GM12878 (cell line): ENCODE results near the gene GIGYF1. TPM values are rescaled to one million over a fixed set of nuclear protein-coding genes. Genes with fewer than 3 reads are reported as not detected.

Experiments
- ATF7 ChIP-seq: fragments of 450-650 bp; IDR thresholded peaks from 2 replicates; pipeline ENCODE4 v1.6.1; 2016; ENCODE audit warnings: low read depth, mild to moderate bottlenecking
- BCL11A ChIP-seq: IDR thresholded peaks from 2 replicates; pipeline ENCODE4 v1.6.1; 2011; ENCODE audit warnings: low read depth, low read length
- CREB1 ChIP-seq: IDR thresholded peaks from 2 replicates; pipeline ENCODE4 v1.6.1; 2012; ENCODE audit warnings: low read depth, mild to moderate bottlenecking, inconsistent platforms
- CREM ChIP-seq: IDR thresholded peaks from 2 replicates; pipeline ENCODE4 v1.6.1; 2014; ENCODE audit warnings: antibody characterized with exemption, low read depth
- EED ChIP-seq: sonication (generic); IDR thresholded peaks from 2 replicates; pipeline ENCODE4 v1.6.1; 2016; ENCODE audit warnings: antibody characterized with exemption, low read depth
- EGR1 ChIP-seq, 2 experiments: IDR thresholded peaks; 1 replicate in 1 of 2; 2 replicates in 1 of 2; pipeline ENCODE4 v1.6.1; 2011 to 2012; ENCODE audit warnings: low read depth in 2 of 2, low read length in 2 of 2, borderline replicate concordance in 1 of 2, mild to moderate bottlenecking in 1 of 2, moderate library complexity in 1 of 2
- ETV6 ChIP-seq, 2 experiments: fragments of 450-650 bp in 1 of 2; IDR thresholded peaks in 1 of 2; conservative IDR thresholded peaks in 1 of 2; 2 replicates each; pipeline ENCODE4 v1.6.1; 2014; ENCODE audit warnings: antibody characterized with exemption in 1 of 2, borderline replicate concordance in 1 of 2, low read depth in 1 of 2, mild to moderate bottlenecking in 1 of 2, moderate library complexity in 1 of 2
- FOXK2 ChIP-seq: fragments of 450-650 bp; IDR thresholded peaks from 2 replicates; pipeline ENCODE4 v1.6.1; 2017; ENCODE audit warnings: mild to moderate bottlenecking, moderate library complexity
- FOXM1 ChIP-seq: IDR thresholded peaks from 2 replicates; pipeline ENCODE4 v1.6.1; 2012; ENCODE audit warnings: low read depth, mild to moderate bottlenecking, inconsistent platforms, low read length, moderate library complexity
- HDGF ChIP-seq: fragments of 450-650 bp; IDR thresholded peaks from 2 replicates; pipeline ENCODE4 v1.6.1; 2016; ENCODE audit warnings: antibody characterized with exemption
- IKZF1 ChIP-seq: fragments of 450-650 bp; conservative IDR thresholded peaks from 2 replicates; pipeline ENCODE4 v1.6.1; 2017; ENCODE audit warnings: antibody characterized with exemption, mild to moderate bottlenecking
- KLF5 ChIP-seq: fragments of 450-650 bp; IDR thresholded peaks from 2 replicates; pipeline ENCODE4 v1.6.1; 2014; ENCODE audit warnings: mild to moderate bottlenecking; ENCODE audit not compliant: partially characterized antibody
- MXI1 ChIP-seq: fragments of 150-350 bp; IDR thresholded peaks from 2 replicates; pipeline ENCODE4 v1.6.1; 2011; ENCODE audit warnings: low read depth, mild to moderate bottlenecking, inconsistent platforms, low read length, improper control_type of control experiment
- MYC ChIP-seq: IDR thresholded peaks from 2 replicates; pipeline ENCODE4 v1.6.1; 2011; ENCODE audit warnings: mild to moderate bottlenecking, low read length, moderate library complexity, inconsistent platforms; ENCODE audit not compliant: insufficient read depth, insufficient replicate concordance, insufficient read length, severe bottlenecking
- NBN ChIP-seq: fragments of 450-650 bp; IDR thresholded peaks from 2 replicates; pipeline ENCODE4 v1.6.1; 2016
- NFXL1 ChIP-seq: fragments of 450-650 bp; IDR thresholded peaks from 2 replicates; pipeline ENCODE4 v1.6.1; 2017; ENCODE audit warnings: antibody characterized with exemption, mild to moderate bottlenecking, borderline replicate concordance
- PML ChIP-seq: IDR thresholded peaks from 2 replicates; pipeline ENCODE4 v1.6.1; 2012; ENCODE audit warnings: low read length, inconsistent platforms
- POLR2AphosphoS5 ChIP-seq: IDR thresholded peaks from 2 replicates; pipeline ENCODE4 v1.6.1; 2011; ENCODE audit warnings: mild to moderate bottlenecking, low read length, inconsistent platforms
- RUNX3 ChIP-seq: IDR thresholded peaks from 2 replicates; pipeline ENCODE4 v1.6.1; 2012; ENCODE audit warnings: low read length, inconsistent platforms
- SKIL ChIP-seq: fragments of 450-650 bp; IDR thresholded peaks from 2 replicates; pipeline ENCODE4 v1.6.1; 2017; ENCODE audit warnings: mild to moderate bottlenecking, low read depth, inconsistent platforms; ENCODE audit not compliant: poor library complexity, severe bottlenecking
- SP1 ChIP-seq: IDR thresholded peaks from one replicate; pipeline ENCODE4 v1.6.1; 2011; ENCODE audit warnings: low read depth, low read length
- SREBF1 ChIP-seq: IDR thresholded peaks from 2 replicates; pipeline ENCODE4 v1.6.1; 2012; ENCODE audit warnings: mild to moderate bottlenecking, low read length
- SUPT20H ChIP-seq: IDR thresholded peaks from 2 replicates; pipeline ENCODE4 v1.6.1; 2011; ENCODE audit warnings: low read depth, mild to moderate bottlenecking, low read length, moderate library complexity, borderline replicate concordance; ENCODE audit not compliant: control insufficient read depth
- TAF1 ChIP-seq: IDR thresholded peaks from 2 replicates; pipeline ENCODE4 v1.6.1; 2011; ENCODE audit warnings: mild to moderate bottlenecking, low read depth, low read length, borderline replicate concordance
- ZNF207 ChIP-seq: fragments of 450-650 bp; IDR thresholded peaks from 2 replicates; pipeline ENCODE4 v1.6.1; 2014; ENCODE audit warnings: antibody characterized with exemption, mild to moderate bottlenecking, borderline replicate concordance
- ZNF24 ChIP-seq: fragments of 450-650 bp; IDR thresholded peaks from 2 replicates; pipeline ENCODE4 v1.6.1; 2017; ENCODE audit warnings: antibody characterized with exemption, mild to moderate bottlenecking
- polyA plus RNA-seq, 11 experiments: library from polyadenylated mRNA; depleted of rRNA in 4 of 11; unstranded in 6 of 11; stranded (reverse) in 5 of 11; fragments of >200 nt; fragmentation: Nextera tagmentation in 4 of 11; fragmentation: Illumina TruSeq in 1 of 11; extraction: Ambion mirVana in 4 of 11; extraction: Trizol in 1 of 11; gene quantifications; 1 replicate in 1 of 11; 2 replicates in 10 of 11; pipeline versions ENCODE4 v1.2.1 to v1.2.3, GENCODE V29; 2011 to 2016; ENCODE audit warnings: inconsistent platforms in 2 of 11, missing spikeins in 2 of 11, low read depth in 1 of 11
- total RNA-seq, 4 experiments: library from RNA; depleted of rRNA in 3 of 4; stranded (reverse); fragments of >200 nt in 3 of 4; fragmentation: Illumina TruSeq in 1 of 4; extraction: Trizol in 1 of 4; gene quantifications; 2 replicates each; pipeline versions ENCODE4 v1.2.1 to v1.2.3, GENCODE V29; 2013 to 2021
- TF ChIP-seq, protein P1 (sequence below): fragments of 450-650 bp; IDR thresholded peaks from 2 replicates; pipeline ENCODE4 v1.6.1; 2016; ENCODE audit warnings: mild to moderate bottlenecking
- TF ChIP-seq, protein P2 (sequence below): fragments of 450-650 bp; IDR thresholded peaks from 2 replicates; pipeline ENCODE4 v1.6.1; 2017; ENCODE audit warnings: low read depth, mild to moderate bottlenecking, moderate library complexity

The GIGYF1 gene
- total and polyA plus RNA-seq, 10 of the 15 experiments (the other 5 are each of a cell fraction or from before 2014, with no cell fraction given), result 0.31 to 47.2 (median 9.9) TPM

DNA sequence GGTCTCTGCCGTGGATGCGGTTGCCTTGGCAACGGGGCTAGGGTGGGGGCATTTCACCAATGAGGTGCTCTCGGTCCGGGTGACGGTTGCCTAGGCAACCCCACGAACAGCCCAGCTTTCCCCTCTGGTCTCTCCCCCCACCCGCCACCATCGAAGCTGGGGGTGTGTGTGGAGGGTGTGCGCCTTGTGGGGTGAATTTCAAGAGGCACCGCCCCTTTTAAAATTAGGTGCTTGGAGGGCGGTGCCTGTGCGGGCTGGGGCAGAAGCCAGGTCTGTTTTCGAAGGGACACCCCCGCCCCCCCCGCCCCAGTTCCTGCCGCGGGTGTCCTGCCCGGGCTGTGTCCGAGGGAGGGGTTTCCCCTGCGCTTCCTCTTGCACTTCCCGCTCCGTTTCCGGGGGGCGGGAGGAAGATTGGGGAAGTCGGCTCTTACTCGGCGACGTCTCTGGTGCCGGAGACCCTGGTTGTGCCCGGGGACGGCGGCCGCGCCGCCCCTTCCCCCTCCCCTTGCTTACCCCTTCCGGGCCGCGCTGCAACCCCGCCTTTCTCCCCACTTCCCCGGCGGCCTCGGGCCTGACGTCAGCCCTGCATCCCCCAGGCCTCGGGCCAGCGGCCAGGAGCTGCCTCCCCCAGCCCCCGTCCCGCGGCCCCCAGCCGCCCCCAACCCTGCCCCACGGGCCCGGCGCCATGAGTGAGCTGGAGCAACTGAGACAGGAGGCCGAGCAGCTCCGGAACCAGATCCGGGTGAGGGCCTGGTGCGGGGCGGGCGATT, 18.3 kb downstream of the GIGYF1 start (continued):
- TF ChIP-seq POLR2AphosphoS5 (no peak), CREB1 (peak; percentile 54), HDGF (peak; percentile 80), SUPT20H (no peak), FOXK2 (no peak), NBN (peak; percentile 39; the same call in 1 of the 2 replicates), MYC (no peak), MXI1 (peak; percentile 78), TAF1 (no peak), ATF7 (0 out of 2 replicates have a peak, but pooled peaks have one; percentile 19), EED (no peak), CREM (no peak), BCL11A (no peak), KLF5 (no peak), SP1 (no peak), NFXL1 (no peak), SREBF1 (no peak), ZNF24 (no peak), PML (no peak), ZNF207 (0 out of 2 replicates have a peak, but pooled peaks have one; percentile 25), SKIL (no peak), EGR1 (IDR thresholded peaks at IDR 0.05; ENCODE audit: borderline replicate concordance in 1 of 2, low read depth in 2 of 2, low read length in 2 of 2) (peak in 1 of 2 experiments; percentile 67; a peak in 2 of 3 replicates), IKZF1 (peak; percentile 89), ETV6 (conservative IDR thresholded peaks at IDR 0.05 in 1 of 2, IDR thresholded peaks at IDR 0.05 in 1 of 2; ENCODE audit: borderline replicate concordance in 1 of 2, low read depth in 1 of 2) (peak; percentile 73 to 97; a peak in 2 of 4 replicates), RUNX3 (0 out of 2 replicates have a peak, but pooled peaks have one; percentile 32), FOXM1 (no peak)
- TF ChIP-seq, protein P1, sequence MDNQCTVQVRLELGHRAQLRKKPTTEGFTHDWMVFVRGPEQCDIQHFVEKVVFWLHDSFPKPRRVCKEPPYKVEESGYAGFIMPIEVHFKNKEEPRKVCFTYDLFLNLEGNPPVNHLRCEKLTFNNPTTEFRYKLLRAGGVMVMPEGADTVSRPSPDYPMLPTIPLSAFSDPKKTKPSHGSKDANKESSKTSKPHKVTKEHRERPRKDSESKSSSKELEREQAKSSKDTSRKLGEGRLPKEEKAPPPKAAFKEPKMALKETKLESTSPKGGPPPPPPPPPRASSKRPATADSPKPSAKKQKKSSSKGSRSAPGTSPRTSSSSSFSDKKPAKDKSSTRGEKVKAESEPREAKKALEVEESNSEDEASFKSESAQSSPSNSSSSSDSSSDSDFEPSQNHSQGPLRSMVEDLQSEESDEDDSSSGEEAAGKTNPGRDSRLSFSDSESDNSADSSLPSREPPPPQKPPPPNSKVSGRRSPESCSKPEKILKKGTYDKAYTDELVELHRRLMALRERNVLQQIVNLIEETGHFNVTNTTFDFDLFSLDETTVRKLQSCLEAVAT, result no peak
- TF ChIP-seq, protein P2, sequence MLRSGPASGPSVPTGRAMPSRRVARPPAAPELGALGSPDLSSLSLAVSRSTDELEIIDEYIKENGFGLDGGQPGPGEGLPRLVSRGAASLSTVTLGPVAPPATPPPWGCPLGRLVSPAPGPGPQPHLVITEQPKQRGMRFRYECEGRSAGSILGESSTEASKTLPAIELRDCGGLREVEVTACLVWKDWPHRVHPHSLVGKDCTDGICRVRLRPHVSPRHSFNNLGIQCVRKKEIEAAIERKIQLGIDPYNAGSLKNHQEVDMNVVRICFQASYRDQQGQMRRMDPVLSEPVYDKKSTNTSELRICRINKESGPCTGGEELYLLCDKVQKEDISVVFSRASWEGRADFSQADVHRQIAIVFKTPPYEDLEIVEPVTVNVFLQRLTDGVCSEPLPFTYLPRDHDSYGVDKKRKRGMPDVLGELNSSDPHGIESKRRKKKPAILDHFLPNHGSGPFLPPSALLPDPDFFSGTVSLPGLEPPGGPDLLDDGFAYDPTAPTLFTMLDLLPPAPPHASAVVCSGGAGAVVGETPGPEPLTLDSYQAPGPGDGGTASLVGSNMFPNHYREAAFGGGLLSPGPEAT, result no peak
